Left renal cortex interstitium (tissue), 4 donors: ENCODE data around the gene RAMP3. TPM values are rescaled to one million over a fixed set of nuclear protein-coding genes. Genes with fewer than 3 reads are reported as not detected.

Experiments
- DNase-seq, 4 donors: peaks; one replicate each; pipeline ENCODE4 v3.0.0-alpha.2; 2013; ENCODE audit warnings: low read depth in 4 of 4, low spot score in 2 of 4, missing footprints in 1 of 4
- polyA plus RNA-seq, 4 donors: library from polyadenylated mRNA; unstranded; fragments of 120-200 nt; gene quantifications; one replicate each; pipeline ENCODE4 v1.2.1, GENCODE V29; 2013; ENCODE audit not compliant: insufficient read length in 4 of 4

The RAMP3 gene
- polyA plus RNA-seq, 4 donors: 10.0 to 16.0 (median 13.8) TPM

DNA sequence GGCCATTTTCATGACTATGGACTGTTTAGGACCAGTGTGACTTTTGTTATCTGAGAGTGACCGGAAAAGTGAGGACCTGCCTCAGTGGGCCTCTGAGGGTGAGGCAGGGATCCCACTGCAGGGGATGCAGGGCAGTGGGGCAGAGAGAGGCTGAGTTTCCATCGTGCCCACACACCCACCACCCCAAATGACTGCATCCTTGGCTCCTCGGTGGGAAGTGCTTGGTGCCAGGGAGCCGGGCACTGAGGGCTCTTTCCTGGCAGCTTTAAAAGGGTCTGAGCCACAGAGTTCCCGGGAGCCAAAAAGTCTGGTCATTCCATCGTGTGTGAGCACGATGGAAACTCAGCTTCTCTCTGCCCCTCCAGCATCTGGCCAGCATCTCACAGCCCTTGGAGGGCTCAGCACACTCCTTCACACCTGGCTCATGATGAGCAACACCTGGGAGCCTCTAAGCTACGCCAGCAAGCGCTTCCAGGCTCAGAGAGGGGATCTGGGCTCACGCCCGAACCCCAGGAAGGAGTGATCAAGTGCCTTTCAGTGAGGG lies 59.1 kb downstream of the RAMP3 start:
- DNase-seq: no peak

DNA sequence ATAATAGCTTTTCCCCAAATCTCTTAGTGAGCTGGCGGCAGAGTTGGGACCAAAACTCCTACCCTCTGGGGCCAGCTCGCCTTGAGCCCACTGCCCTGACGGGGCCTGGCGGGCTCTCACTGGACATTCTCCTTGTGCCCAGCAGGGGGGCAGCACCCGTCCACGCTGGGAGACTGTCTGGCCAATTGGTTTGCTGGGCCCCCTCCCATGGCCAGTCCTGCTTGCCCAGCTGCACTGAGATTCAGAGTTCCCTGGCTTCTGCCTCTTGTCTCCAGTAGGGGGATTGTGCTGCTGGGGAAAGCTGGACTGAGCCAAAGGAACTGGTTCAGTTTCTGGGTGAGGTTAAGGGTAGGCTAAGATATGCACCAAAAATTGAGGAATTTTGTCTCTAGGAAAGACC lies 59.8 kb downstream of the RAMP3 start:
- DNase-seq: no peak

DNA sequence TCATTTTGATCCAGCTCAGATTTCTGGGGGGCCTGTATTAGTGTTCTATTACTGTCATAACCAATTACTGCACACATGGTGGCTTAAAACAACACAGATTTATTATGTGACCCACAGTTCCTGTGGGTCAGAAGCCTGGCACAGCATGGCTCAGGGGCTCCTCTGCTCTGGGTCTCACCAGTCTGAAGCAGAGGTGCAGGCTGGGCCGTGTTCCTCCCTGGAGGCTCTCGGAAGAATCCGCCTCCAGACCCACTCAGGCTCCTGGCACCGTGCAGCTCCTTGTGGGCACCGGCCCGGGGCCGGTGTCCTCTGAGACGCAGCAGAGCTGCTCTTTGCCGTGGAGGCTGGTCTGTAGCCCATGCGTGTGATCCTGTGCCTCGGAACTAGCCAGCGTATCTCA lies 61.5 kb downstream of the RAMP3 start:
- no peak for DNase-seq

DNA sequence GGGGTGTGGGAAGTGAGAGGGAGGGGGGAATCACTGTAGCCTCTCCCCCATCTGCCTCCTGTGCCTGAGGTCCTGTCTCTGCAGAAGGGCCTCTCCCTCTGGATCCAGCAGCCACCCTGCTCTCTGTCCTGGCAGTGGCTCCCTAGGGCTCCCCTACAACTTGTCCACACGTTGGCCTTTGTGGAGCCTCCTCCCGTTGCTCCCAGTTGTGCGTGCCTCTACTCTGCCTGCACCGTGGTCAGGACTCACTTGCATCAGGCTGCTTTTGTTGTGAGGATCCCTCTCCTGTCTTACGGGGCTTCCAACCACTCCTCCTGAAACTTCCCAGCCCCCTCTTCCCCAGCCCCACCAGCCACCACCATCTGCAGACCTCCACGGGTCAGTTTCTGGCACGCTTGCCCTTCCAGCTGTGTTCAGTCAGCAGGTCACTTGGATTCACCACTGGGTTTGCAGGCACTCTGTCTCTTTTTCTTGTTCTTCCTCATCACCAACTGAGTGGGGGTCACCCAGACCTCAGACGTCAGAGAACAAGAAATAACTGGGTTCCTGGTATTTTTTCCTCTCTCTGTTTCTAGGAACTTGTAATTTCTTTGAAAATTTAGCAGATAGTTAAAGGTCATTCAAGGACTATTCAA lies 62.3 kb downstream of the RAMP3 start:
- DNase-seq: no peak

DNA sequence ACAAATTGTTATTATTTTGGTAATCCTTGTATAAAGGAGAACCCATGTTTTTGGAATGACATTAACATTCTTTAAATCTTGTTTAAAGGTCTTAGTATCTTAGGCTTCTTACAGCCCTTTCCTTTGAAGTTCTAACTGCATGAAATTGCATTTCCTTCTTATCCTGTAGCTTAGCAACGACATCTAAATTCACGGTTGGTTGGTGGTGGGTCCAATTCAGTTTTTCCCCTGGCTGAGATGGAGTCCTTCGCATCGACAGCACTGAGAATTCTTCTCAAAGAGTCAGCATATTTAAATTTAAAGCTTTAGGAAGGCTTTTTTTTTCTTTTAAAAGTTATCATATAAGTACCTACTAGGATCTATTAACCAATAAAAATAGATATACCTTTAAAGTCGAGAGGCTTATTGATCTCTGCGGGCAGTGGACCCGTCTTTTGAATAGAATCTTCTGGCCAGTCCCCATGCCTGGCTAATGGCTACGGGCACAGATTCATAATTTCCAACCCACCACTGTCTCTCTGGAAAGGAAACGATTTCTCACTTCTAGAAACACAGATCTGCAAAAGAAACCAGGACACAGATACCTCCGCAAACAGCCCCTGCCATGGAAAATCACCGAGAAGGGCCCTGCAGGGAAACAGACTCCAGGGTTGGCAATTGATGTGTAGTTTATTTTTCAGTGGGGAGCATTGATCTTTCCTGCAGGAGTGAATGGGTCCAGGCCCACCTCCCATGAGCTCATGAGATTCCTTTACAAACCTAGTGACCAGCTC lies 63.4 kb downstream of the RAMP3 start:
- DNase-seq: no peak

DNA sequence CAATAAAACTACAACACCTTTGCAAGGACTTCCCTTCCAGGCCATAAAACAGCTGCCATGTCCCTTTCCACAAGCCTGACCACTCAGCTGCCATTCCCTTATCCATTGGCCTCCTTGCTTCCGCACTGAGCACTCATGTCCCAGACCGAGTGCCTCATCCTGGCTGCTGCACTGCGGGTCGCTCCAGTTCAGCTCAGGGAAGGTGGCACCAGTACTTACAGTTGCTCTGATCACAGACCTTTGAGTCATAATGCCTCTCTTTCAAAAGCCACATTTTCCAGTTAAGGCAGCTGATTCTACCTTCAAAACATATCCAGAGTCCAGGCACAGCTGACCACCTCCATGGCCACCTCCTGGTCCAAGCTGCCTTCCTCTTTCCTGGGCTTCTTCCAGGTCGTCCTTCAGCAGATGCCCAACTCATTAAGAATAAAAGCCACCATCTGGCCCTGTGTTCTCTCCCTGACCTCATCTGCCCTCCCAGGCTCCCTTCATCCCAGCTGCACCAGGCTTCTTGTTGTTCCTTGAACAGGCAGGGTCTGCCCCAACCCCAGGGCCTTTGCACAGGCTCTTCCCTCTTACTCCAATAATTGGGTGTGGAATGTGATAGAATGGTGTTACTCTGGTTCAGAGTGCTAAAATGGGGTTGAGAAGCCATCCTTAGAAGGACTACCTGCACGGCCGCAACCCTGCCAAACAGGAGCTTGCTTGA lies 64.5 kb downstream of the RAMP3 start:
- DNase-seq: no peak

DNA sequence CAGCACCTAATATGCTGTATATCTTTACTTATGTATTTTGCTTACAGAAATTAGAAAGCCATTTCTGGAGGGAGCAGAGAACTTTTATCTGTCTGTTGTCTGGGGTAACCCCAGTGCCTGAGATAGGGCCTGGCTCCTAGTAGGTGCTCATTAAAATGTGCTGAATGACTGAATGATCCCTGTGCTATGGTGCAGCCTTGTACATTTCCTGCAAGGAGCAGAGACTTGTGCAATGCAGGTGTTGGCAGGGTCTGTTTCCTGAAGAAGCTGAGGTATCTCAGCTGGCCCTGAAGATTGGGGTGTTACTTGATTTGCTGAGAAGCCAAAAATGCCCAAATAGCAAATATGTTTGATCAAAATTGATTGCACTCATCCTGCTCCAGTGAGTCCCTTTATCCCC lies 65.5 kb downstream of the RAMP3 start:
- DNase-seq: no peak

DNA sequence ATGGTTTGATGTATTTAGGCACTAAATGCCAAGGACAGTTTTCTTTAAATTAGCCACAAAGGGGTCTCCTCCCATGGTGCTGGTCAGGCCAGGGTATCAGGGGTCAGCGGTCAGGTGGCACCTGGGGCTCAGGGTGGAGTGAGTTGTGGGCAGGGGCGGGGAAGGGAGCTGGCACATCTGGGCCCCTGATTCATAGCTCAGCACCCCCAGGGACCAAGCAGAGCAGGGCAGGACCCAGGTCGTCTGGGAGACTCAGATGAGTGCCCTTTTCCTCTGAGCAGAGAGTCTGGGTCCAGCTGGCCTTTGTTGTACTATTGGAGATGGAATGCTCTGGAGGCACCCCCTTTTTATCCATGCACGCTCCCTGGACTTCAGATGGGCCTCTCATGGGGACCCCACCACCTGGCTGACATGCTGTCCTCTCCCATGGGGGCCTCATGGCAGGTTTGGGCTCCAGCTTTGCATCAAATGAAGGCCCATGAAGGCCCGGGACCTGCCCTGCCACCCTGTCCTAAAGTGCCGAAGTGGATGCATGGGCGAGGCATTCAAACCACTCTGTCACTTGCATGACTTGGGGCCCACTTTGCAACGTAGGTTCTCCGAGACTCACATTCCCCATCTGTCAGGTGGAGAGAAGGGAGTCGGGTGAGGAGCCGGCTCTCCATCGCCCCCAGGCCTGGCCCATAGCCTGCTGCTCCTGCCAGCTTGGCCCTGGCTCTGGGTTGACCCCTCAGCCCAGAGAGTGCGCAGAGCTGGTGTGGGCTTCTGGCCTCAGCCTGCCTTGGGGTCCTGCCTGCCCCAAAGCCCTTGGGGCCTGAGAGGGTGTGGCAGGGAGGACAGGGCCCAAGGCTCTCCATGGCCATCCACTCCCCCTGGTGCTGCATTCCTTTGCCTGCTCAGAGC lies 66.4 kb downstream of the RAMP3 start:
- no peak for DNase-seq

DNA sequence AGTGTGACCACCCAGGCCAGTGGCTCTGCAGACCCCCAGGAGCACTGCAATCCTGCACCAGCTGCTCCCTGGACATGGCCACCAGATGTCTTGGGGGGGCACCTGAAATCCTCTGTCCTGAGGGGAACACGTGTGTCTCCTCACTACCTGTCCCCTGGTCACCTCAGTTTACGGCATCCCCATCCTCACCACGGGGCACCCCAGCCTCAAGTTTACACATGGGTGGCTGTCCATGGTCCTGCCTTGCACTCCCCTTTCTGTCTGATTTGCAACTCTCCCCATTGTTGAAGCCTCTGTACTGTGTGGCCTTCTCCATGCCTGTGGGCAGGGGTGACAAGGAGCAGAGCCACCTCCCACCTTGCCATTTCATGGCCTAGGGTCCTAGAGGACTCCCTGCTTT lies 67.2 kb downstream of the RAMP3 start:
- DNase-seq: peak in 1 of 4 donors; percentile 31

DNA sequence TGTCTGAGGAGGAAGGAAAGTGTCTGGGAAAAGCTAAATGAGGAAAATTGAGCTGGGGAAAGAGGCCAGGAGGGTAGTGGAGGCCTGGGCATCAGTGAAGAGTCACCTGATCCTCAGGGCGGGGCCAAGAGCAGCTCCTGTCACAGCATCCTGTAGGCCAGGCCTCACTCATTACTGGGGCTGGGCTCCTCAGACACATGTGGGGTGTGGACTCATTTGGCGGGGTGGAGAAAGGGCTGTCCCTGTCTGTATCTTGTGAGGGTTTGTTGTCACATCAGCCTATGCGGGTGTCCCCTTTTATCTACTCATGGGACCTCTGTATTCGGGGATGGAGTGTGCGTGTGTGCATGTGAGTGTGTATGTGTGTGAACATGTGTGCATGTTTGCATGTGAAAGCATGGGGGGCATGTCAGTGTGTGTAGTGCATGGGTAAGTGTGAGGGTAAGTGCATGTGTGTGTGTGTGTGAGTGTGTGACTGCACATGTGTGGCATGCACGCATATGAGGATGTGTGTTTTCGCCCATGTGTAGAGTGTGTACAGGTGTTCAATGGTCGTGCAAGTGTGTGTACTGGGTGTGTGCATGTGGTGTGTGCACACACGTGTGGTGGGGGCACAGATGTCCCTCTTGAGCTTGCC lies 67.8 kb downstream of the RAMP3 start:
- no peak for DNase-seq

DNA sequence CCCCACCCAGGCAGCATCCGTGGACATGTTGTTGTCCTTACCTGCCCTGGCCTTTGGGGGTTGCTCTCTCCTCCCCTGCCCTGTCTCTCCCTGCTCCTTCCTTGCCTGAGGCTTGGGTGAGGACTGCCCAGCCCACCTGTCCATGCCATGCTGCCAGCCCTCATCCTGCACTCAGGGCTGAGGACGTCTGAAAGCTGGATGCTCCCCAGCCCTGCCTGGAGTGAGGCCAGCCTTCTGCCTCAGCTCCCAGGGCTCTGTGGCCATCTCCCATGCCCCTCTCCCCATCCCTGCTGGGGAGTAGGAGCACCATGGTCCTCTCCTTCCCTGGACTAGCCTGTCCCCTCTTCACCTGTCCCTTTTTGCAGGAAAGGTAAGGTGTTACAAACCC lies 68.4 kb downstream of the RAMP3 start:
- no peak for DNase-seq

DNA sequence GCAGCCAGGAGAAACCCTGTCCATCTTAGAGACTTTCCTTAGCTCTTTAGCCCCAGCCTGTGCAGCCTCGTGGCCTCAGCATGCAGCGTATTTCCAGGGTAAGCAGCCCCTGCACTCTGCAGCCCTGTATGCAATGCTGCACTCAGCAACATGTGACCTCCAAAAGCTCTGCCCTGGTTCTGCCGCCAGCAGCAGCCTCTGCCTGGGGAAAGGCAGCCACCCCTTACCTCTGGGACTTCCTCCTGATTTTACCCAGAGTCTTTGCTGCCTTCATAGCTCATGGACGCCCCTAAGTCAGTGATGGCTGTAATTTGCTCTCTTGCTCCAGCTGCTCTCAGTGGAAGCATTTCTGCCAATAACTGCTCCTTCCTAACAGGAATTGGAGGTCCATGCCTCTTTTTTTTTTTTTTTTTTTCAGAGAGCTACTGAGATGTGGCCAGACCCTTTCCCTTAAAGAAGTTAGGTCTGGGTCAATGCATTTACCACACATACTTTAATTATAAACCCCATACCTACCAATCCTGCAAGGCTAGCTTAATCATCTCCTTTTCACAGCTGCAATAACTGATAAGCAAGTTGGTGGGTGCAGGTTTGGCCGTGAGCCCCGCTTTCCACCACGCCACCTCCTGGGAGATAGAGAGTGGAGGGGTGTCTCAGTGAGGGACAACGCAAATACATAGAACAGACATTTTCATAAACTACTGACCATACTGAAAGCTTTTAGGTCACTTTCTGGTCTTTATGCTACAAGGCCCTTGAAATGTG lies 71.7 kb downstream of the RAMP3 start:
- no peak for DNase-seq

DNA sequence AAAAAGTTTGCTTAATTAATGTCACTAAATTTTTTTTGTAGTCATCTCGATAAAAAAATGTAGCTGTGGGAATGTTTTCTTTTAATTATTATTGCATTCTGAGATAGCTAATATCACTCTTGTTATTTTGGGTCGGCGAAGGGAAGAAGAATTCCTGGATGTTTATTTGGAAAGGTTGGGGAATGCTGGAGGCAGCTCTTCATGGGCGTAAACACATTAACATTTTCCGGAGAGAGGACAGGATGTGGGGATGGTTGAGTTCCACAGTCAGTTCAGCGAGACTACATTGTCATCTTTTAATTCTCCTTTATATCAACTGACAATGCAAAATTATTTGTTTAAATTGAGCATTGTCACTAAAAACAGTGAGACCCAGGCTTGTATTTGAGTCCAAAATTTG lies 72.5 kb downstream of the RAMP3 start:
- no peak for DNase-seq

DNA sequence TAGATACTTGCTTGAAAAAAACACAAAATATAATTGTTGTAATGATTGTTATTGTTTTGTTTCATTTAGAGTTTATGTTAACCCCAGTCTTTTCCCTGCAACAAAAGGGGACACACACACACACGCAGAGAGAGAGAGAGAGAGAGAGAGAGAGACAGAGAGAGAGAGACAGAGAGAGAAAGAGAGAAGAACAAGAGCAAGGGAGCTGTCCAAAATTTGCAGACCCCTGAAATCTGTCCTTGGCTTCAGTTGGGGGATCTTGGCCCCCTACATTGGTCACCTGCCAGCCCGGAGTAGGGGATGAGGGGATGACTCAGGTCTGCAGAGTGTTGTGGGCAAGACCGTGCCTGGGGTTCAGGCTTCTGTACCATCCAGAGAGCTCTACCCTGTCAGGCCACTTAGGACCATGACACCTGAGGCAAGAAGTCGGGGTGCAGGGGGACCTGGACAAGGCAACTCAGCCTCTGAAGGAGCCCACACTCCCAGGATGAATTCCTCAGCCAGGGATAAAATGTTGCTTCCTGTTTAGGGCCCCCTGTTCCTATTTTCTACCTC lies 73.1 kb downstream of the RAMP3 start:
- no peak for DNase-seq

DNA sequence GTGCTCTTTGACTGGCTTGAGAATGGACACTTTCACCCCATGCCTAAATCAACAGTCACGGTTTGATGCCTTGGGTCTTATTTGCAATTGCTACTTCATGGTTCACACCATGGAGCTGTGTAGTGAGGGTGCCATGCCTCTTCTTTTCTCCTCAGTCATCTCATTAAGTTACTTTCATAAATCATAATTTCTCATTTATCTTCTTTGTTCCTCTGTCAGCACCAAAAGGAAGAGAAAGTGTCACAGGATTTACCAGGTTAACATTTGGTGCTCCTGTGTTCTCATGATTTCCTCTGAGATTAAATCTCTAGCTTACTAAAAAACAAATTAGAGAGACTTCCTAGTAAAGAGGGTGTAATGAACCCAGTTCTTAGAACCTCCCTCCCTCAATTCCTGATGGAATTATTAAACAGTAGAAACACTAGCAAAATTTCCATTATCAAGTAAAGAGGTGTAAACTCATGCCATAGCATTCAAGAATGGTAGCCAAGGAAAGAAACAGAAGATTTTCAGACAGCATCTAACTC lies 75.7 kb downstream of the RAMP3 start:
- no peak for DNase-seq
